ENCODE results near the gene PRELID1.

PRELID1 gene

GRCh38 chr5:177314376-177315342 is 11.1 kb downstream of the PRELID1 start:
- no peak for DNase-seq (ENCODE audit: low read depth)

GRCh38 chr5:177315411-177315810 is 11.8 kb downstream of the PRELID1 start:
- DNase-seq (ENCODE audit: low read depth): no peak

- DNase-seq (ENCODE audit: low read depth): no peak
Observed at GRCh38 chr5:177316005-177316404, 12.4 kb downstream of the PRELID1 start.

- DNase-seq (ENCODE audit: low read depth): peak; percentile 57
Observed at GRCh38 chr5:177317959-177318377, 14.4 kb downstream of the PRELID1 start.

- DNase-seq (ENCODE audit: low read depth): no peak
Observed at GRCh38 chr5:177319913-177320588, 16.5 kb downstream of the PRELID1 start.

- no peak for DNase-seq (ENCODE audit: low read depth)
Observed at GRCh38 chr5:177320879-177321278, 17.3 kb downstream of the PRELID1 start.

- no peak for DNase-seq (ENCODE audit: low read depth)
Observed at GRCh38 chr5:177325868-177326381, 22.3 kb downstream of the PRELID1 start.

GRCh38 chr5:177327539-177328522 is 24.2 kb downstream of the PRELID1 start:
- DNase-seq (ENCODE audit: low read depth): peak; percentile 61

GRCh38 chr5:177328545-177329231 is 25.1 kb downstream of the PRELID1 start:
- DNase-seq (ENCODE audit: low read depth): no peak

GRCh38 chr5:177329883-177330282 is 26.3 kb downstream of the PRELID1 start:
- DNase-seq (ENCODE audit: low read depth): no peak

GRCh38 chr5:177330991-177331842 is 27.6 kb downstream of the PRELID1 start:
- no peak for DNase-seq (ENCODE audit: low read depth)

- no peak for DNase-seq (ENCODE audit: low read depth)
Observed at GRCh38 chr5:177332031-177332895, 28.7 kb downstream of the PRELID1 start.

- DNase-seq (ENCODE audit: low read depth): no peak
Observed at GRCh38 chr5:177332896-177333260, 29.3 kb downstream of the PRELID1 start.

- DNase-seq (ENCODE audit: low read depth): no peak
Observed at GRCh38 chr5:177333420-177334154, 30.0 kb downstream of the PRELID1 start.

- DNase-seq (ENCODE audit: low read depth): no peak
Observed at GRCh38 chr5:177334155-177334551, 30.6 kb downstream of the PRELID1 start.

GRCh38 chr5:177334781-177335700 is 31.4 kb downstream of the PRELID1 start:
- no peak for DNase-seq (ENCODE audit: low read depth)

- no peak for DNase-seq (ENCODE audit: low read depth)
Observed at GRCh38 chr5:177335701-177336065, 32.1 kb downstream of the PRELID1 start.
